Fibroblast of mammary gland (primary cell): ENCODE measurements around the gene GNPTG.

Experiments used
- DNase-seq: peaks from one replicate; pipeline ENCODE4 v3.0.0-alpha.2; 2010; ENCODE audit warnings: low read depth
- H3K4me3 ChIP-seq: 2 replicates; pipeline ENCODE4 v1.5.1; 2011; ENCODE audit warnings: low read depth, mild to moderate bottlenecking, low read length, moderate library complexity; ENCODE audit not compliant: control insufficient read depth
- TF ChIP-seq, protein P1 (sequence below): conservative IDR thresholded peaks from 2 replicates; pipeline ENCODE4 v1.5.1; 2011; ENCODE audit warnings: low read depth, low read length, inconsistent platforms; ENCODE audit not compliant: control insufficient read depth, insufficient read depth

Gene GNPTG

DNA sequence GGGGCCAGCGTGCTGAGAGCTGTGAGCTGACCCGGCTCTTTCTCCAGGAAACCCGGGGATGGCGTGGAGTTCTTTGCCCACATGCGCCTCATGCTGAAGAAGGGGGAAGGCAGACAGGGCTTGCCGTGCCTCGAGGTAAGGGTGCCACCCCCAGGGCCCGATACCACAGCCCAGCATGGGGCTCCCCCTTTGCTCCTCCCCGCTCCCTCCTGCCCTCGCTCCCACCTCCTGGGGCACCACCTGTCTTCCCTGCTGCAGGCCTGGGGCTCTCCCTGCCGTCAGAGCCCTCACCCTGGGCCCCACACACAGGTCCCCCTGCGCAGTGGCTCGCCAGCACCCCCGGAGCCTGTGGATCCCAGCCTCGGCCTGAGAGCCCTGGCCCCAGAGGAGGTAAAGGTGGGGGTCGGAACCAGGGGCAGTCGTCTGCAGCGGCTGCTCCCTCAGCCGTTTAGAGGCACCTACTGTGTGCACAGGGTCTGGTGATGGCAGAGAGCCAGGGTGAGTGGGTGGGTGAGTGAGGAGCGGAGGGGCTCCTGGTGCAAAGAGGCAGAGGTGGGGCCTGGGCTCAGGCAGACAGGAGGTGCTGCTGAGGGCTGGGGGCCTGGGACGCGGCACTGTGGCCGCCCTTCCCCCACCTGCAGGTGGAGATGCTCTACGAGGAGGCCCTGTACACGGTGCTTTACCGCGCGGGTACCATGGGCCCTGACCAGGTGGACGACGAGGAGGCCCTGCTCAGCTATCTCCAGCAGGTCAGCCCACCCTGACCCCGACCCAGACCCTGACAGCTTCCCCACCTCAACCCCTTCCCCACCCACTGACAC lies 12.7 kb upstream of the GNPTG start:
- DNase-seq = no peak
- no peak overlapping the region for H3K4me3 ChIP-seq
- TF ChIP-seq, protein P1, sequence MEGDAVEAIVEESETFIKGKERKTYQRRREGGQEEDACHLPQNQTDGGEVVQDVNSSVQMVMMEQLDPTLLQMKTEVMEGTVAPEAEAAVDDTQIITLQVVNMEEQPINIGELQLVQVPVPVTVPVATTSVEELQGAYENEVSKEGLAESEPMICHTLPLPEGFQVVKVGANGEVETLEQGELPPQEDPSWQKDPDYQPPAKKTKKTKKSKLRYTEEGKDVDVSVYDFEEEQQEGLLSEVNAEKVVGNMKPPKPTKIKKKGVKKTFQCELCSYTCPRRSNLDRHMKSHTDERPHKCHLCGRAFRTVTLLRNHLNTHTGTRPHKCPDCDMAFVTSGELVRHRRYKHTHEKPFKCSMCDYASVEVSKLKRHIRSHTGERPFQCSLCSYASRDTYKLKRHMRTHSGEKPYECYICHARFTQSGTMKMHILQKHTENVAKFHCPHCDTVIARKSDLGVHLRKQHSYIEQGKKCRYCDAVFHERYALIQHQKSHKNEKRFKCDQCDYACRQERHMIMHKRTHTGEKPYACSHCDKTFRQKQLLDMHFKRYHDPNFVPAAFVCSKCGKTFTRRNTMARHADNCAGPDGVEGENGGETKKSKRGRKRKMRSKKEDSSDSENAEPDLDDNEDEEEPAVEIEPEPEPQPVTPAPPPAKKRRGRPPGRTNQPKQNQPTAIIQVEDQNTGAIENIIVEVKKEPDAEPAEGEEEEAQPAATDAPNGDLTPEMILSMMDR = no peak

DNA sequence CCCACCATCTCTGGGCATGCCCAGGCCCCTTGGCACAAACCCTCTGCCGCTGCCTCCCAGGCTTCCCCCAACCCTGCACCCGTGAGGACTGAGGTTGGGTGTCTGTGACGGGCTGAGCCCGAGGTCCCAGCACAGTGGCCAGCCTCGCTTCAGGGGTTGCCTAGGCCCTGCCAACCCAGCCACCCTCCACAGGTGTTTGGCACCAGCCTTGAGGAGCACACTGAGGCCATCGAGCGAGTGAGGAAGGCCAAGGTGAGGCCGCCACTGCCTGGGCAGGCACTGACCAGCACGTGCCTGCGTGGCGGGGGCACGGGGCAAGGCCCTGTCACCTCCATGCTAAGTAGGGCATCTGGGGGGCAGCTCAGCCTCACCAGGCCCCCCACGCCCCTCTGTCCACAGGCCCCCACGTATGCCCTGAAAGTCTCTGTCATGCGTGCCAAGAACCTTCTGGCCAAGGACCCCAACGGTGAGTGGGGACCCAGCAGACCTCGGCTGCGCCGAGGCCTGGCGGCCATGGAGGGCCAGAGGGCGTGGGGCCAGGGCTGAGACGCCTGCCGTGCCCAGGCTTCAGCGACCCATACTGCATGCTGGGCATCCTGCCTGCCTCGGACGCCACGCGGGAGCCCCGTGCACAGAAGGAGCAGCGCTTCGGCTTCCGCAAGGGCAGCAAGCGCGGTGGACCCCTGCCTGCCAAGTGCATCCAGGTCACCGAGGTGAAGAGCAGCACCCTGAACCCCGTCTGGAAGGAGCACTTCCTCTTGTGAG lies 10.8 kb upstream of the GNPTG start:
- DNase-seq = no peak
- TF ChIP-seq, protein P1 = no peak
- H3K4me3 ChIP-seq = no peak overlapping the region

DNA sequence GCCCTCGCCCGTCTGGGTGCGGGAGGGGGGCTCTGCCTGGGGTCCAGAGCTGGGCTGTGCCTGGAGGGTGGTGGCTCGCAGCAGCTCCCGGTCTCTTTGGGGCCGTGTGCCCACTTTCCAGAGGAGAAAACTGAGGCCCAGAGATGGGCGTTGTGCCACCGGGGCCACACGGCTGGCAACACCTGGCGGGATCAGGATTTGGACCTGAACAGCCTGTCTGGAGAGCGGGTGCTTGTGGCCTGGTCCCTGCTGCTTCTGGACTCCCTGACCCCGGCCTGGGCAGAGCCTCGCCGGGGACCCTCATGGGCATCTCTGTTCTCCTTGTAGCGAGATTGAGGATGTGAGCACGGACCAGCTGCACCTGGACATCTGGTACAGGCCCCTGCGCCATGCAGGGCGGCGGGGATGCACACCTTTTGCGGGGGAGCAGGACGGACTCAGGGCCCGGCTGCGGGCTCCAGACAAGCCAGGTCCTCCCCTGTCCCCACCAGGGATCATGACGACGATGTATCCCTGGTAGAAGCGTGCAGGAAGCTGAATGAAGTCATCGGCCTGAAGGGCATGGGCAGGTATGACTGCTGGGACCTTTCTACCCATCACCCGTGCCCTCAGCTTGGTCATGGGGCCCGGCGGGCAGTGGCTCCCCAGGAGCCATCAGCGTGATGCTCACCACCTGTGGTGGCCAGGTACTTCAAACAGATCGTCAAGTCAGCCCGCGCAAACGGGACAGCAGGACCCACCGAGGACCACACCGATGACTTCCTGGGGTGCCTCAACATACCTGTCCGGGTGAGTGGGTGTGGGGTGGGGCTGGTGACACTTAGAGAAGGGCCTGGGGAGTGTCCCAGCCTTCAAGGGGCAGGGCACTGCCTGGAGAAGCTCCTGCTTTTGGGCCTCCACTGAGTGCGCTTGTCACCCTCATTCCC lies 10.0 kb upstream of the GNPTG start:
- DNase-seq = no peak
- TF ChIP-seq, protein P1 = no peak
- no peak overlapping the region for H3K4me3 ChIP-seq

DNA sequence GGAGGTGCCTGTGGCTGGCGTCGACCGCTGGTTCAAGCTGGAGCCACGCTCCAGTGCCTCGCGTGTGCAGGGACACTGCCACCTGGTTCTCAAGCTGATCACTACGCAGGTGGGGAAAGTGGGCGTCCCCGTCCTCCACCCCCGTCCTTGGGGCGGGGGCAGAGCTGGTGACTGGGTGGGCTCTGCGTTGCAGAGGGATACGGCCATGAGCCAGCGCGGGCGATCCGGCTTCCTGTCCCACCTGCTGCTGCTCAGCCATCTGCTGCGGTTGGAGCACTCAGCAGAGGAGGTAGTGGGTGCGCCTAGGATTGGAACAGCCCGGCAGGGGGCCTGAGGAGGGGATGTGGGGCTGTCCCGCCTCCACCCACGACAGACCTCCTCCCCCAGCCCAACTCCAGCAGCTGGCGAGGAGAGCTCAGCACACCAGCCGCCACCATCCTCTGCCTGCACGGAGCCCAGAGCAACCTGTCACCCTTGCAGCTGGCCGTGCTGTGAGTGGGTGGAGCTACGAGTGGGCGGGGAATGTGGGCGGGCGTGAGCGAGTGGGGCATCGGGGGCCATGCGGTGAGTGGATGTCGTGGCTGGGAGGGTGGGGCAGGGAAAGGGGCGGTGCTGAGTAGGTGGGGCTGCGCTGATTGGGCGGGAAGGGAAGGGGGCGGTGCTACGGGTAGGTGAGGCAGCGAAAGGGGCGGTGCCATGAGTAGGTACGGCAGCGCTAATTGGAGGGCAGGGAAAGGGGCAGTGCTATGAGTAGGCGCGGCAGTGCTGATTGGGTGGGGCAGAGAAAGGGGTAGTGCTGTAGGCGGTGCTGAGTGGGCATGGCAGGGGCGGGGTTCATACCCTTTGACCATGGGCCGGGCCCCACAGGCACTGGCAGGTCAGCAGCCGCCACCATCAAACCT lies 9.0 kb upstream of the GNPTG start:
- TF ChIP-seq, protein P1 = no peak
- DNase-seq = peak; percentile 82
- H3K4me3 ChIP-seq = no peak overlapping the region

DNA sequence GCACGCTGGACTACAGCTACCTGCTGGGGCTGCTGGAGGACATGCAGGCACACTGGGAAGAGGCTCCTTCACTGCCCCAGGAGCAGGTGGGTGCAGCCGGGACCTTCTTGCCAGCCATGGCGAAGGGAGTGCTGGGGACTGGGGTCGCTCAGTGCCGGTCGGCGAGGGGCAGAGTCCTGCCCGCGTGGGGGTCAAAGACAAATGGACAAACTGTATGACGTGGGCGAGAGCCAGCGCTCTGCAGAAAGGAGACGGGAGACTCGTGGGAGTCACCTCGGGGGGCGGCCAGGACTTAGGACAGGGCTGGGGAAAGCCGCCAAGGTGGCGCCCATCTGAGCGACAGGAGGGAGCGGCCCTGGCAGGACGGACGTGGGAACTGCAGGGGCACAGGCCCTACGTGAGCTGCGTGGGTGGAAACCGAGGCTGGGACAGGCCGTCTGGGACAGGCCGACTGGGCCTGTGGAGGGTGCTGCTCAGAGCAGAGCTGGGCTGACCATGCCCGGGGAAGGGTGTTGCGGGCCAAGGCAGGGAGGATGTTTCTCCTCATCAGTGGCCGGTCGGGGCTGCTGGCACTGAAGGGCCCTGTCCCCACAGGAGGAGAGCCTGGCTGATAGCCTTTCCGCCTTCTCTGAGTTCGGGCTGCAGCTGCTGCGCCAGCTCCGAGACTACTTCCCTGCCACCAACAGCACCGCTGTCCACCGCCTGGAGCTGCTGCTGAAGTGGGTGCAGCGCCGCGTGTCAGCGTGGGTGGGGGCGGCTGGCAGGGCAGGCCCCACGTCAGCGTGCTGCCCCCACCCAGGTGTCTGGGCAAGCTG lies 8.1 kb upstream of the GNPTG start:
- DNase-seq = no peak
- TF ChIP-seq, protein P1 = no peak
- H3K4me3 ChIP-seq = no peak overlapping the region
